ENCODE measurements around the gene NT5C3A.
"Not testable (repeated sequence)": the region's sequence is repeated elsewhere in the genome, so short reads cannot be mapped to it uniquely, and the experiment has no call there.

DNA sequence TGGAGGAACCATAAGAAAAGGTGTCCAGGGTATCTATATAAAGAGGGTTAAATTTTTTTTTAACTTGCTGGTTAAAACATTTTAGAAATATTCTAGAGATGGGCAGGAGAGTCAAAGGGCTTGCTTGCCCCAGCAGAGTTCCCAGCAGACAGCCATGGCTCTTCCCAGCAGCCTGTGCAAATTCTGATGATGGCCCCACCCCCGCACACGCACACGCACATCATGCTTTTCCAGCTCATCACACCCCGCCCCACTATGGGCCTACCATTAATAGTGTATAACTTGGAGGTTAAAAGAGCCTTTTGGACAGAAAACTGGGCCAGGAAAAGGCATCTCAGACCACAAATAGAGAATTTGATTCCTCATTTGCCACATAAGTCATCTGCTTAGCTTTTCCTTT, 56.9 kb downstream of the NT5C3A start:
- TF ChIP-seq POLR2A, POLR2AphosphoS5 (IDR thresholded peaks at IDR 0.05; ENCODE audit: low read depth, low read length): not testable (repeated sequence)
